HG03139 (cell line): ENCODE measurements around the gene DET1.
"Not testable (repeated sequence)": the region's sequence is repeated elsewhere in the genome, so short reads cannot be mapped to it uniquely, and the experiment has no call there.

Source experiments
- ATAC-seq: cut with Tn5 transposase; IDR thresholded peaks from one replicate; pipeline ENCODE4 v1.9.1; 2021; ENCODE audit not compliant: unreplicated experiment

Gene DET1

DNA sequence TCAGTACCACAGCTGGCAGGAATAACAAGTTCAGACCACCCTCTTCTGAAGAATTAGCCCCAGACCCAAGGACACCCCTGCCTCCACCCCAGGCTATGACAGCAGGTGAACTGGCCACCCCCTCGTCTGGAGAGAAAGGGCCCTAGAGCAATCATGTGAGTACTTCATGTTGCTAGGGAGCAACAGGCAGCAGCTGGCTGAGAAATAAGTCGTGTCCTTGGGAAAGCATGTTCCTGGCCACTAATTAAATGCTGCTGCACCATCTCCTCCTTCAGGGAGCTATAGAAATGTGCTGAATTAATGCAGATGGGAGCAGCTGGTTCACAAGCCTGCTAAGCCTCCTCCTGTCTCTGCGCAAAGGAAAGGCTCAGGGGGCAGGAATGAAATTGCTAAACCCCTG, 47.5 kb downstream of the DET1 start:
- ATAC-seq, result no peak

- ATAC-seq, result no peak
These were observed 49.2 kb downstream of the DET1 start for GRCh38 chr15:88497109-88497765.

- no peak for ATAC-seq
These were observed 52.6 kb downstream of the DET1 start for GRCh38 chr15:88493844-88494243.

DNA sequence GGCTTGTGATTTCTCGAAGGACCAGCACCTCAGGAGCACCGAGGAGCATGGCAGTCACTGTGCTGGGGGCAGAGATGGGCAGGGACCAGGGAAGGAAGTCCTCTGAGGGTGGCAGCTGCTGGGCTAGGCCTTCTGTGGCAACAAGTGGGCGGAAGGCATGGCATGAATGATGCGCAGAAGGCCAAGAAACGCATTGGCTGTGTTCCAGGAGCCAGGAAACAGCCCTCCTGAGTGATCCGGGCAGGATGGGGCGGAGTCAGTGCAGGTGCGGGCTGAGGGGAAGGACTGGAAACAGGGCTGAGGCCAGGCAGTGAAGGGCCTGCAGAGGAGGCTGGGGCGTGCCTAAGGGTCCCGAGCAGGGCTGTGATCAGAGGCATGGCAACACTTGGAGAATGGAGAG, 55.3 kb downstream of the DET1 start:
- no peak for ATAC-seq

GRCh38 chr15:88490036-88490435, 56.4 kb downstream of the DET1 start:
- ATAC-seq, result no peak

- ATAC-seq, result no peak
These were observed 57.2 kb downstream of the DET1 start for GRCh38 chr15:88489321-88489720.

DNA sequence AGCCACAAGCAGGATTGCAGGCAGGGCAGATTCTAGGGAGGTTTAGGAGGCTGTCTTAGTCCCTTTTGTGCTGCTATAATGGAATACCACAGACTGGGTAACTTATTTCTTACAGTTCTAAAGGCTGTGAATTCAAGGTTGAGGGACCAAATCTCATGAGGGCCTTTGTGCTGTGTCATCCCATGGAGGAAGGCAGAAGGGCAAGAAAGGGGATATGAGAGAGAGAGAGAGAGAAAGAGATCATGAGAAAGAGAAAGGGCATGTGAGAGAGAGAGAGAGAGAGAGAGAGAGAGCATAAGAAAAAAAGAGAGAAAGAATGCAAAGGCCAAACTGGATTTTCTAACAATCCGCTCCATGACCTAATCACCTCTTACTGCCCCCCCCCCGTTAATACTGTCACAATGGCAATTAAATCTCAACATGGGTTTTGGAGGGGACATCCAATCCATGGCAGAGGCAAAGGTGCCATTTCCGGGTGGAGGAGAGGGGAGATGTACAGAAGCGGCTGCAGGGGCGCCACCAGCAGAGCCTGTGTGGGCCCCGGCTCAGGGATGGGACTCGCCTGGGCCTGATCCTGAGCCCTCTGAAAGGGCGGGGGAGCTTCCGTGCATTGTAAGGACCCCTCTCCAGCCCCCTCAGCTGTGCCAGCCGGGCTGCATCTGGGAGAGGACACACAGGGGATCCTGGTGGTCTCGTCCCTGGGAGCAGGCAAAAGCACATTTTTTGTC, 58.5 kb downstream of the DET1 start:
- no peak for ATAC-seq

GRCh38 chr15:88487178-88487795, 59.2 kb downstream of the DET1 start:
- ATAC-seq, result no peak

GRCh38 chr15:88484682-88485331, 61.7 kb downstream of the DET1 start:
- ATAC-seq, result no peak

DNA sequence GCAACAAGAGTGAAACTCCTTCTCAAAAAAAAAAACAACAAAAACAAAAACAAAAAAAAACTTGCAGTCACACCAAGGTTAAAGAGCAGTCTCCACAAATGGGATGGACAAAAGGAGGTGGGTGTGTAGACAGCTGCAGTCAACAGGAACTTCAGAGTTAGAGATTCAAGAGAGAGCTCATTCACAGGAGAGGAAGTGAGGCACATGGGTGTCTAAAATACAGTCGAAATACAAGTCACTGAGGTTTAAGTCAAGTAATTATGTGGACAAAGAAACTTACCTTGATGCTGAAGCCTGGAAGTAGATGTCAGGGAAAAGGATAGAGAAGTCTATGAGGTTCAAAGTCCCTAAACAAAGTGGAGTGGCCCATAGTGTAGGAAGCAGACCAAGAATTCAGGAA, 64.2 kb downstream of the DET1 start:
- ATAC-seq, result no peak

DNA sequence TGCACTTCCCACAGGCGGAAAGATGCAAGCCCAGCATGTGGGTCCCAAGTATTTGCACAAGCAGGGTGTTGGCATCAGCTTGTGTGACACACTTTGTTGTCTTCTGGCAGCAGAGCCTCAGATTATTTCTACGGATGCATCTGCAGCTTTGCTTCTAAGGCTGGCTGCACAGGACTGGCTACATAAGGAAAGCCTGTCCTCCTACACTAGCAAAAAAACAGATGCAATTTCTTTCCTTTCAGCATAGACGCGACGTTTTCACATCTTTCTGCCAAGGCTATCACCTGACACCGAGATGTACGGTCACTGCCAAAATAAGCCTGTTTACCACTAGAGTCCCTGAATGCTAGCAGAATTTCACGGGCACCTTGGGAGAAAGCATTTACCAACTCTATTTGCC, 65.5 kb downstream of the DET1 start:
- ATAC-seq, result no peak

- no peak for ATAC-seq
These were observed 67.3 kb downstream of the DET1 start for GRCh38 chr15:88479169-88479568.

DNA sequence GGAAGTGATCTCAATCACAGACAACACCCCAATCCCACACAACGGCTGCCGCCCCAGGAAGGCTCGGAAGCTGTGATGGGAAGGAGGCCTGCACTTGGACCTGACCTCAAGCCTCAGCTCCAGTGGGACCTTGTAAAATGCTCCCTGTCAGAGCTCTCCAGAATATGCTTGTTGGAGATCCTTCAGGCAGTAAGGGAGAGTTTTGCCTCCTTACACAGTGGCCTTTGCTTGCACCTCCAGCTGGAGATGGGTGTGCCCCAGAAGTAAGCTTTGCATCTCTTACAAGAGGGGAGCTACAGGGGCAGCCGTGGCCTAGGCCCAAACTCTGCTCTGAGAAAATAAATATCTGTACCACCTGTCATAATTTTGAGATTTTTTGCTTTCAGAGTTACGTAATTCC, 68.6 kb downstream of the DET1 start:
- ATAC-seq, result no peak

DNA sequence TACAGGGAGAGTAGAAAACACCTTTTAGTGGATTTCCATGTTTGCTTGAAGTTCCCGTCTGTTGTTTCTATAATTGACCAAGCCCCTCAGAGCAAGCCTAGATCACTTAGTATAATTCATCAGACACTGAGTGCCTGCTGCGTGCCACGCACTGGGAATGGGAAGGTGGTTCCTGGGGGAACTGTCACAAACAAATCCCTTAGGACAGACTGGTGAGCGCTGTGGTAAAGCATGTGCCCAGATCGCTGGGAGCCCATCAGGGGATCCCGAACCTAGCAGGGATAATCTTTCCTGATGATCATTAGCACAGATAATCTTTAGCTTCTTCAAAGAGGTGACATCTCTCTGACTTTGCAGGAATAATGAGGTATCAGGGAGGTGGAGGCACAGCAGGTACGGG, 69.4 kb downstream of the DET1 start:
- ATAC-seq, result no peak

DNA sequence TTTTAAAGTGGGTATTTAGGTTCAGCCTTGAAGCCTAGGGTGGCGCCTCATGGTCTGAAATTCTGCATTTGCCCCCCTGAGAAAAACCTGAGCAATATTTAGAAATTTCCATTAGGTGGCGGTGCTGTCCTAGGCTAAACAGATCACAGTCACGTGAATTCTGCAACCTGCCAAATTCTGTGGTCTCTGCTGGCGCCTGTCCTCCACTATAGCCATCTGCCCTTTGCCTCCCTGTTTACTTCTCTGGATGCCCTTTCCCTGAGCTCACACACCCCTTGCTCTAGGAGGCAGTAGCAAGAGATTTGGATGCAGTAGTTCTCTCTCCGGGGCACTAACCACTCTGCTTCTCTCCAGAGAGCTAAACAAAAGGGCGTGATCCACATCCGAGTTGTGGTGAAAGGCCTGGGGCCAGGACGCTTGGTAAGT, 69.8 kb downstream of the DET1 start:
- no peak for ATAC-seq

GRCh38 chr15:88473661-88474293, 72.7 kb downstream of the DET1 start:
- not testable (repeated sequence) for ATAC-seq

DNA sequence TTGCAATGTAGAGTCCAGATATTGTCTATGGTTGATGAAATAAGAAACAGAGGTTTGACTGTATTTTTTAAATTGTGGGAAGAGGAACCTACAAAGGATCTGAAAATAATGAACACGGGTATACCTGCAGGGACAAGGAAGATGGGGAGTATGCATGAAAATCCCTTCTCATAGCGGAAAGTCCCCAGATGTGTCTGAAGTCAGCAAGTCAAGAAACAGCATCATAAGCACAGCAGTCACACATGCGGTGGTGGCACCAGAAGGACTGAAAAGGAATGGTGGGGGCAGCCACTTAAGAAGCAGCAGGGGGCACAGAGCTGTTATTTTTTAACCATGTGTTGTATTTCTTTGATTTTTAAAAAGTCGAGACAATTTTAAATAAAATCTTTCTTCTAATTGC, 74.3 kb downstream of the DET1 start:
- no peak for ATAC-seq

GRCh38 chr15:88470625-88471372, 75.7 kb downstream of the DET1 start:
- ATAC-seq, result no peak

- ATAC-seq, result no peak
These were observed 77.2 kb downstream of the DET1 start for GRCh38 chr15:88469321-88469720.

GRCh38 chr15:88468721-88469120, 77.8 kb downstream of the DET1 start:
- ATAC-seq, result not testable (repeated sequence)
